DOHH2 (cell line): ENCODE measurements around the gene CAMTA1.

Experiments used
- H3F3A ChIP-seq: fragments of 200-600 bp; sonication (generic), shearing (Covaris generic); 2 replicates; pipeline ENCODE4 v1.6.0; 2016; ENCODE audit warnings: antibody characterized with exemption, mild to moderate bottlenecking; ENCODE audit not compliant: control insufficient read depth, insufficient read depth
- H3K27ac ChIP-seq: fragments of 200-600 bp; sonication (generic); 2 replicates; pipeline ENCODE4 v1.5.1; 2014; ENCODE audit warnings: low read depth, mild to moderate bottlenecking, low read length, moderate library complexity
- H3K27me3 ChIP-seq: fragments of 200-600 bp; sonication (generic); 2 replicates; pipeline ENCODE4 v1.6.1; 2014; ENCODE audit warnings: mild to moderate bottlenecking, low read length, mixed read lengths; ENCODE audit not compliant: control insufficient read depth
- H3K36me3 ChIP-seq: fragments of 200-600 bp; sonication (generic); 2 replicates; pipeline ENCODE4 v1.6.1; 2014; ENCODE audit warnings: mild to moderate bottlenecking, low read length, moderate library complexity, mixed read lengths; ENCODE audit not compliant: control insufficient read depth
- H3K4me1 ChIP-seq: fragments of 200-600 bp; sonication (generic); 2 replicates; pipeline ENCODE4 v1.6.1; 2014; ENCODE audit warnings: mild to moderate bottlenecking, low read length, mixed read lengths; ENCODE audit not compliant: control insufficient read depth
- H3K4me2 ChIP-seq: fragments of 200-600 bp; sonication (generic); 2 replicates; pipeline ENCODE4 v1.6.0; 2014; ENCODE audit warnings: mild to moderate bottlenecking, low read length, moderate library complexity
- H3K4me3 ChIP-seq: fragments of 200-600 bp; sonication (generic); 2 replicates; pipeline ENCODE4 v1.5.1; 2014; ENCODE audit warnings: mild to moderate bottlenecking, low read length, mixed read lengths
- H3K79me2 ChIP-seq: fragments of 200-600 bp; sonication (generic); 2 replicates; pipeline ENCODE4 v1.6.1; 2014; ENCODE audit warnings: mild to moderate bottlenecking, low read length, mixed read lengths; ENCODE audit not compliant: control insufficient read depth
- H3K9me2 ChIP-seq: fragments of 200-600 bp; sonication (generic); replicated peaks from 2 replicates; pipeline ENCODE4 v1.6.1; 2014; ENCODE audit warnings: mild to moderate bottlenecking, low read length, mixed read lengths; ENCODE audit not compliant: control insufficient read depth
- H3K9me3 ChIP-seq: fragments of 200-600 bp; sonication (generic); 2 replicates; pipeline ENCODE4 v1.6.1; 2014; ENCODE audit warnings: antibody characterized with exemption, low read length, mixed read lengths; ENCODE audit not compliant: control insufficient read depth, insufficient read depth
- H4K20me1 ChIP-seq: fragments of 200-600 bp; sonication (generic); 2 replicates; pipeline ENCODE4 v1.6.0; 2014; ENCODE audit warnings: low read depth, mild to moderate bottlenecking, antibody characterized with exemption, low read length, moderate library complexity; ENCODE audit not compliant: control insufficient read depth, insufficient read depth
- CTCF ChIP-seq: fragments of 200-600 bp; sonication (generic); IDR thresholded peaks from one replicate; pipeline ENCODE4 v1.5.1; 2014; ENCODE audit warnings: antibody characterized with exemption, mild to moderate bottlenecking, low read depth, low read length; ENCODE audit not compliant: poor library complexity, severe bottlenecking
- EZH2phosphoT487 ChIP-seq: fragments of 200-600 bp; sonication (generic); IDR thresholded peaks from 2 replicates; pipeline ENCODE4 v1.6.1; 2017; ENCODE audit warnings: borderline replicate concordance, mild to moderate bottlenecking, antibody characterized with exemption, low read length, moderate library complexity, mixed read lengths

CAMTA1 gene

DNA sequence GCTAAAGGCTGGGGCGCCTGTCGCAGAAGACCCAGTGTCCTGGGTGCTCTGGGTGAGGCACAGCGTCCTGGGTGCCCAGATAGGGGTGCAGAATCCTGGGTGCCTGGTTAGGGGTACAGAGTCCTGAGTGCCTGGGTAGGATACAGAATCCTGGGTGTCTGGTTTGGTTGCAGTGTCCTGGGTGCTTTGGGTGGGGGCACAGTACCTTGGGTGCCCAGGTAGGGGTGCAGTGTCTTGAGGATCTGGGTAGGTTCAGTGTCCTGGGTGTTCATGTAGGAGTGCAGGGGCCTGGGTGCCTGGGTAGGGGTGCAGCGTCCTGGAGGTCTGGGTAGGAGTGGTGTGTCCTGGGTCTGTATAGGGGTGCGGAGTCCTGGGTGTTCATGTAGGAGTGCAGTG is 178.7 kb downstream of the CAMTA1 start:
- H3F3A ChIP-seq, result peaks cover 8% of the 10 kb centered on the region; the same call in 1 of the 2 replicates
- H3K9me3 ChIP-seq, result no peaks in the 10 kb centered on the region
- TF ChIP-seq EZH2phosphoT487 (no peak), CTCF (no peak)
- no peak overlapping the region for H3K27ac ChIP-seq
- no peaks in the 10 kb centered on the region for H3K36me3 ChIP-seq
- H3K4me3 ChIP-seq, result no peak overlapping the region
- 0 out of 2 replicates have a peak, but pooled peaks cover 3% of the 10 kb centered on the region for H4K20me1 ChIP-seq
- H3K4me1 ChIP-seq, result peaks cover 54% of the 10 kb centered on the region
- H3K9me2 ChIP-seq, result no peaks in the 10 kb centered on the region
- H3K4me2 ChIP-seq, result peak overlapping the region; percentile 56; the same call in 1 of the 2 replicates
- peaks cover 12% of the 10 kb centered on the region for H3K27me3 ChIP-seq
- H3K79me2 ChIP-seq, result no peaks in the 10 kb centered on the region

- Histone ChIP-seq H3K27me3 (peaks cover 12% of the 10 kb centered on the region), H3K27ac (no peak overlapping the region), H3K4me1 (peaks cover 40% of the 10 kb centered on the region)
Measured at GRCh38 chr1:6965083-6965934, 180.1 kb downstream of the CAMTA1 start.

DNA sequence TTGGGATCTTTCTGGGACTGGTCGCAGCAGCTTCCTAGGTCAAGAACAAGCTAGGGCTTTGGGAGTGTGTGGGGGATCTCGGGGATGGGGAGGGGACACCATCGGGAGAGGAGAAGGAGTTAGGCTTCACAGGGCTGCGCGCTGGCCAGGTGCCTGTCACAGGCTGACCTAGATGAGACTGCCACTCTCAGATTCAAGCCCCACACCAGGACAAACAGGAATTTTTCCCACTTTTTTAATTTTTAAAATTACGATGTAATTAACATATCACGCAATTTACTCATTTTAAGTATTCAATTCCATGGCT is 180.6 kb downstream of the CAMTA1 start:
- H4K20me1 ChIP-seq, result 0 out of 2 replicates have a peak, but pooled peaks cover 3% of the 10 kb centered on the region
- H3K4me2 ChIP-seq, result no peak overlapping the region
- H3K27me3 ChIP-seq, result peaks cover 12% of the 10 kb centered on the region
- H3K27ac ChIP-seq, result no peak overlapping the region
- TF ChIP-seq EZH2phosphoT487 (no peak), CTCF (no peak)
- H3K4me1 ChIP-seq, result peaks cover 34% of the 10 kb centered on the region
- no peaks in the 10 kb centered on the region for H3K79me2 ChIP-seq
- peaks cover 2% of the 10 kb centered on the region; the same call in 1 of the 2 replicates for H3F3A ChIP-seq
- H3K9me2 ChIP-seq, result no peaks in the 10 kb centered on the region
- no peaks in the 10 kb centered on the region for H3K9me3 ChIP-seq
- H3K4me3 ChIP-seq, result no peak overlapping the region
- H3K36me3 ChIP-seq, result no peaks in the 10 kb centered on the region

More at GRCh38 chr1:6965083-6965934, 180.1 kb downstream of the CAMTA1 start:
- H3F3A ChIP-seq, result peaks cover 6% of the 10 kb centered on the region; the same call in 1 of the 2 replicates
- H3K36me3 ChIP-seq, result no peaks in the 10 kb centered on the region
- H3K79me2 ChIP-seq, result no peaks in the 10 kb centered on the region
- no peak for TF ChIP-seq CTCF
- TF ChIP-seq EZH2phosphoT487, result no peak
- H3K4me3 ChIP-seq, result no peak overlapping the region
- no peaks in the 10 kb centered on the region for H3K9me2 ChIP-seq
- H4K20me1 ChIP-seq, result 0 out of 2 replicates have a peak, but pooled peaks cover 3% of the 10 kb centered on the region
- no peaks in the 10 kb centered on the region for H3K9me3 ChIP-seq
- no peak overlapping the region for H3K4me2 ChIP-seq
